ENCODE data around the gene HAGH. TPM values are rescaled to one million over a fixed set of nuclear protein-coding genes. Genes with fewer than 3 reads are reported as not detected.

Gene HAGH
- total RNA-seq, 1 donor from 2014 or later = 76.2 TPM

DNA sequence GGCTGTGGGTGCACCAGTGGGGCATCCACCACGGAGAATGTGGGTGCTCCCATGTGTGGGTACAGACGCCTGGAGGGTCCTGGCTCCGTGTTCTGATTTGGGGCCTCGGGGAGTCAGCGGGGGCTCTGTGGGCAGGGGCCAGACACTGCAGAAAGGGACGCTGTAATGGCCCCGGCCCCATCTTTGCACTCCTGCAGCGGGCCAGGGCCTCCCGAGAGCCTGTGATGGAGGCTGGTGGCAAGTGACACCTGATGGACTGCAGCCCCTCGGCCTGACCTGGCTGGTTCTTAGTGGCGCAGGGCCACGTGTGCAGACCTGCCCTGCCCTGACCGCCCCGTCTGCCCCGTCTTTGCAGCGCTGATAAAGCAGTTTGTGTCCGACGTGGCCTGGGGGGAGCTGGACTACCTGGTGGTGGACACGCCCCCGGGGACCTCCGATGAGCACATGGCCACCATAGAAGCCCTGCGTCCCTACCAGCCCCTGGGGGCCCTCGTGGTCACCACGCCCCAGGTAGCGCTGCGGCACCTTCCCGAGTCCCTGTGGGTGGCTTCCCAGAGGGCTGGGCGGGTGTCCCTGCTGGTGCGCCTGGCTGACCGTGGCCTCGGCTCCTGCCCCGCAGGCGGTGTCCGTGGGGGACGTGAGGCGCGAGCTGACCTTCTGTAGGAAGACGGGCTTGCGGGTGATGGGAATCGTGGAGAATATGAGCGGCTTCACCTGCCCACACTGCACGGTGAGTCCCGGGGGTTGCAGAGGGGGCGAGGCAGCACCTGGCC lies 39.1 kb downstream of the HAGH start:
- no peak for DNase-seq (ENCODE audit: low read depth, low spot score)

DNA sequence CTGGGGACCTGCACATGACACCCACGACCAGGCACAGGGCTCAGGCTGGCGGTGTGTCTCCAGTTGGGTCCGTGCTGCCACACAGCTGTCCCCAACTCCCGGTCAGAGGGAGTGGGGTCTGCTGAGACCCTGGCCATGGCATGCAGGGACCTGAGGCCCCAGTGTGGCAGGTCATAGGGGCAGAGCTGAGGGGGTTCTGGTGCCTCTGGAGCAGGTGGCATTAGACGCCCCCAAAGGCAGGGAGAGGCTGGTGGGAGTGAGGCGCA lies 39.6 kb downstream of the HAGH start:
- DNase-seq (ENCODE audit: low read depth, low spot score) = no peak

DNA sequence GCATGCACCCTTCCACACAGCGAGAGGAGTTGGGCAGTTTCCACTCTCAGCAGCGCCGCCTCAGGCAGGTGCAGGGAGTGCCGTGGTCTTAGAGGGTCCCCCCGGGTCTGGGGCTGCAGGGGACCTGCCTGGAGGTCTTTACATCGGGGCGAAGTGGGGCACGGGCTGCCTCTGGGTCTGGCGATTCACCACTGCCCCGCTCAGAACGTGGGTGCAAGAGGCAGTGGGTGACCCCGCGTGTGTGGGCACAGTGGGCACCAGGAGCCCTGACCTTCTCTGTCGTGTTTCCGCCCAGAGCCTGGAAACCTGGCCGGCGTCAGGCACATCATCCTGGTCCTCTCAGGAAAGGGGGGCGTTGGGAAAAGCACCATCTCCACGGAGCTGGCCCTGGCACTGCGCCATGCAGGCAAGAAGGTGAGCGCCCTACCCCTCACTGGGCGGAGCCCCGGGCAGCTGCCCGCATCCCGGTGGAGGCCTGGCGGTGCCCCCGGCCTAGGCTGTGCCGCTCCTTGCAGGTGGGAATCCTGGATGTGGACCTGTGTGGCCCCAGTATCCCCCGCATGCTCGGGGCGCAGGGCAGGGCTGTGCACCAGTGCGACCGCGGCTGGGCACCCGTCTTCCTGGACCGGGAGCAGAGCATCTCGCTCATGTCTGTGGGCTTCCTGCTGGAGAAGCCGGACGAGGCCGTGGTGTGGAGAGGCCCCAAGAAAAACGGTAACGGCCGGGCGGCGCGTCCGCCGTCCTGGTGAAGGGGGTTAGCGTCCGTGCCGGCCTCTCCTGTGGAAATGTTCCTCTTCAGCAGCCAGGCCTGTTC lies 40.2 kb downstream of the HAGH start:
- DNase-seq (ENCODE audit: low read depth, low spot score) = no peak

DNA sequence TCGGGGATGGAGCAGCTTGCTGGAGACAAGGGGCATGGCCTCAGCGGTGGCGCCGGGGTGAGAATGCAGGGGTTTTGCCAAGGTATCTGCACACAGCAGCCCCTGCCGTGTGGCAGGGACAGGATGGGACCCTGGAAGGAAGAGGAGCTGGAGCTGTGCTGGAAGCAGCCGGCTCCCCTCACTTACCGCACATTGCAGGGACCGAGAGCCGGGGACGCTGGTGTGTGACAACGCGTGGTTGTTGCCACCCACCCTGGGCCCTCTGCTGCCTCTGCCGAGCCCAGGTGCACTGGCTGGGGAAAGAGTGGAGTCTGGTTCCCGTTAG lies 40.8 kb downstream of the HAGH start:
- no peak for DNase-seq (ENCODE audit: low read depth, low spot score)

- DNase-seq (ENCODE audit: low read depth, low spot score) = no peak
Measured at GRCh38 chr16:1784977-1785845, 41.4 kb downstream of the HAGH start.

- DNase-seq (ENCODE audit: low read depth, low spot score) = peak; percentile 100
Measured at GRCh38 chr16:1782408-1783264, 44.0 kb downstream of the HAGH start, which contains the start of the genes NUBP2 and SPSB3. Gene NUBP2 (plus strand): TSS chr16:1782960. CDS start chr16:1783021, 61 bp downstream. Gene SPSB3 (minus strand): TSS chr16:1782571. CDS start chr16:1781483, 1,088 bp downstream.

- no peak for DNase-seq (ENCODE audit: low read depth, low spot score)
Measured at GRCh38 chr16:1781758-1782407, 44.7 kb downstream of the HAGH start.

- no peak for DNase-seq (ENCODE audit: low read depth, low spot score)
Measured at GRCh38 chr16:1781254-1781653, 45.4 kb downstream of the HAGH start.

DNA sequence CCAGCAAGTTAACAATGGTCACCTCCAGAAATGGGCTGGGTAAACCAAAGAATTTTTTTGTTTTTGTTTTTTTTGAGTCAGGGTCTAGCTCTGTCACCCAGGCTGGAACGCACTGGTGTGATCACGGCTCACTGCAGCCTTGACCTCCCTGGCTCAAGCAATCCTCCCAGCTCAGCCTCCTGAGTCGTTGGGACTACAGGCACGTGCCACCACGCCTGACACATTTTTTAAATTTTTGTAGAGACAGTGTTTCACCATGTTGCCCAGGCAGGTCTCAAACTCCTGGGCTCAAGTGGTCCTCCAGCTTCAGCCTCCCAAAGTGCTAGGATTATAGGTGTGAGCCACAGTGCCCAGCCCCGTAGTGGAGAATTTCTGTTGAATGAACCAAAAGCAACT lies 46.0 kb downstream of the HAGH start:
- no peak for DNase-seq (ENCODE audit: low read depth, low spot score)

DNA sequence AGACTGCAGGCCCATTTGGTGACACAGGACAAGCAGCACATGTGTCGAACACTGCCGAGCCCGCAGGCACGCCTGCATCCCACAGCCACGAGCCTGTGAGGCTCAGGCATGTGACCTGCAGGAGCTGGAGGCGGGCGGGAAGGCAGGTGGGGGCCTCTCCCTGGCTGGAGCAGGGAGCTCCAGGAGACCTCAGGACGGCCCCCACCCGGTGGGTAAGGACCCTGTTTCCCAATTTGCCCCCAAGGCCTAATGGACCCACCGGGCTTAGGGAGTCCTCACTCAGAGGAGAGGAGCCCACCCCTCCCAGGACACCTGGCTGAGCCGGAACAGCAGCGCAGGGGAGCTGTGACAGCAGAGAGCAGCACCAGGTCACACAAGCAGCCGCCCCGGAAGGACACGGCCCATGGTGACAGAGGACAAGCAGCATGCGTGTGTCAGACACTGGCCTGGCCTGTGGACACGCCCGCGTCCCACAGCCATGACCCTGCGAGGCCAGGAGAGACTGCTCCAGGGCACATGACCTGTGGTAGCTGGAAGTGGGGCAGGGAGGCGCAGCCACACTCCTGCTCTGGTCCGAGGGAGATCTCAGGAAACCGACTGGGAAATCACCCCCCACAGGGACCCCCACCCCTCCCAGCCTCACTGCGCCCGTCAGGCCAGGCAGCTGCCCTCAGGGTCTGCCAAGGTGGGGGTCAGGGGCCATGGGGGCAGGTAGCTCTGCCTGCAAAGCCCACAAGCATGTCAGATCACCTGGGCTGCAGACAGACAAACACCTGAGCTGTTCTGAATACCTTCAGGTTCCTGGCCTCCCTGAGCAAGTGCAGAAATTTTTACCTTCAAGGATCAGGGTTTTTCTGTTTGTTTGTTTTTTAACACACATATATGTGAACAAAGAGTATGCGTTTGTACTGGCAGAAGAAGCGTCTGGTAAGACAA lies 46.6 kb downstream of the HAGH start:
- no peak for DNase-seq (ENCODE audit: low read depth, low spot score)

DNA sequence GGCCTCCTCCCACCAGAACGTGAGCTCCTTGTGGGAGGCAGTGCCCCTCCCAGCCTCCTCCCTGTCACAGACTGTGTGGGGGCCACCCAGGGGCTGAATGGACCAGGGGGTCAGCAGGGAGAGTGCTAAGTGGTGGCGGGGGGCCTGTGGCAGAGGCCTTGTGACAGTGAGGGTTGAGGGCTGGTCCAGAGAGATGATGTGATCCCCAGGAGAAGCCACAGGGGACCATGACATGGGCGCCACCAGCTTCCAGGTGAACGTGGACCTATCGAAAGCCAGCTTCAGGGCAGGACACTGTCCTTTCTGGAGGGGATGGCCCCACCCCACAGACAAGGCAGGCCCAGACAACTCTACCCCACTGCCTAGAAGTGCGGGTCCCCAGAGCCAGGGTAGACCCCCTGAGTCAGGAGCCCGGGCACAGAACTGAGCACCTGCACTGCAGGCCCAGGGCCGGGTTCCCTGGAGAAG lies 47.4 kb downstream of the HAGH start:
- DNase-seq (ENCODE audit: low read depth, low spot score) = no peak

GRCh38 chr16:1778200-1779179 lies 48.1 kb downstream of the HAGH start:
- no peak for DNase-seq (ENCODE audit: low read depth, low spot score)

DNA sequence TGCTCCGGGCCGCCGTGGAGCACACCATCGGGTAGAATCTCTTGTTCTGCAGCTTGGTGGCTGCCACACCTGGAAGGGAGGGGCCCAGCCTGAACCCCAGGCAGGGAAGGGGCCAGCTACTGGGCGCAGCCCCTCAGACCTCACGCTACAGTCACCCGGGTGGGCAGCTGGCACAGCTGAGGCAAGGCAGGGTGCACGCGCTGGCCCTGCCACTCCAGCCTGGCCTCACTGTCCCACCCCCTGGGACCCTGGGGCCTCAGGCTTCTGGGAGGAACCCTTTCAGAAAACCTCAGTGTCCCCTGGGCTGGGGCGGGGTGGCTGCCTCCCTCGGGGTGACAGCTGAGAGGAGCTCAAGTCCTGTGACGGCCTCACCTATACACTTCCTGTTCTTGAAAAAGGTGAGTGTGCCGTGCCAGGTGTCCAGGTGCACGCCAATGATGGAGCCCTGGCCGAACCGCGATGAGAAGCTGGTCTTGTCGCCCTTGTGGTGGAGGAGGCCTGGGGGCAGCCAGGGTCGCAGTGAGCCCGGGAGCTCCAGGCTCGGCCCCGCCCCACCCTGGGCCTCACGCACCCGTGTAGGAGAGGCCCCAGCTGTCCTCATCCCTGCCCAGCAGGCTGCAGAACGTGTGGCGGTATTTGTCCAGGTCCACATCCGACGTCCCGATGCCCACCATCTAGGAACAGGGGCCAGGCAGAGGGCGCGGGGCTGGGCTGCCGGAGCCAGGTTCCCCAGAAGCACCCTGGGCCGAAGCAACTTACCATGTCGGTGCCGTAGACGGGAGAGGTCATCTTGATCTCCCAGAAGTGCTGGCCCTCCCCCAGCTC lies 49.0 kb downstream of the HAGH start:
- no peak for DNase-seq (ENCODE audit: low read depth, low spot score)

DNA sequence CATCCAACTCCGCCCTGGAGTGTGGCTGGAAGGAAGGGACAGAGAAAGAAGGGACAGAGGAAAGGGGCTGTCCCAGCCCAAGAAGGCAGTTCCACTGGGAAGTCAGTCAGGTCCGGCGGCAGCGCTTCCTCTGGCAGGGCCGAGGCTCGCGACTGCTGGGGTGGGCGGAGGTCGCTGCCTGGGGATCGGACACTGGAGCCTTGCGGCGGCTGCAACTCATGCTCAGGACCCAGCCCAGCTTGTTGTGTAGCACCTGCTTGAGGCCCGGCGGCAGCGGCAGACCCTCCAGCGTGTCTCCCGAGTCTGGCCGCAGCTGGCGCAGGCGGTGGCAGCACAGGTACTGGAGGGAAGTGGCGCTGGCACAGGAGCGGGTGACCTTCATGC lies 49.6 kb downstream of the HAGH start:
- DNase-seq (ENCODE audit: low read depth, low spot score) = no peak

DNA sequence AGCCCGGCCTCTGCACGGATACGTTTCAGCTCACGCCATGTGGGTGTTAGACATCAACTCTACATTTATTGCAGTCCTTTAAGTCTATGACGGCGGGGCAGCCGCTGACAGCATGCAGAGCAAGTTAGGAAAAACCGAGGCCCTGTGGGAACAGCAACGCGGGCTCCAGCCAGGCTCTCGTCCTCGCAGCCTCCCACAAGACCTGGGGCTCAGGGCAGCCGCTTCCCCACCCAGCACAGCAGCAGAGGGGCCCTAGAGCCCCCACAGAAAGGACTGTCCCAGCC lies 50.0 kb downstream of the HAGH start:
- no peak for DNase-seq (ENCODE audit: low read depth, low spot score)

DNA sequence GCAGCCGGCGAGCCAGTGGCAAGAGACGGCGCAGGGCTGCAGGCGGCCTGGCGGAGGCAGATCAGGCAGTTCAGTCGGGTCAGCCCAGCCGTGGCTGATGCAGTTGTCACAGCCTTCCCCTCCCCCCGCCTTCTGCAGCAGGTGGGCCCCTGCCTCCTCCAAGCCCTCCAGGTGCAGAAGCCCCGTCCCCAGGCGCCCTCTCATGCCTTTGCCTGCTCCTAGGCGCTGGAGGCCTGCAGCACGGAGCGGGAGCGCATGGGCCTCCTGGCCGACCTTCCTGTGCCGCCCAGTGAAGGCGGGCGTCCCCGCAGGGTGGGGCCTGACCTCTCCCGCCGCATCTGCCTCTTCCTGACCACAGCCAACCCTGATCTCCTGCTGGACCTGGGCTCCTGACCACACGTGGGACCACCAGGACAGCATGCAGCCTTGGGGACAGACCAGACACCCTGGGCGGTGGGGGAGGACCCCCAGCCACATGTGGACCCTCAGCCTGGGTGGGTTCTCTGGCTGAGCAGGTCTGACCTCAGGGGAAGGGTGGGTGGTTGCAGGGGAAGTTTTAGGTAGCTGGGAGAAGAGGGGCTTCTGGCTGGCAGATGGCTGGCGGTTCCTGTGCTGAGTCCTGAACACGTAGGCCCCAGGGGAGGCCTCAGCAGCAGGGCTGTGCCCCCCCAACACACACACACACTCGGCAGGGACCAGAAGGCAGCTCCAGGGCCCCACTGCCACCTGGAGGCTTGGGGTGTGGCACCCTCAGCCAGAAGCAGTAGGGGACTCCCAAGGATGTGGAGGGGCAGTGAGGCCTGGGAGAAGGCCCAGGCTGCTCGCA lies 50.6 kb downstream of the HAGH start:
- DNase-seq (ENCODE audit: low read depth, low spot score) = no peak
